Measurements from ENCODE around the gene ISYNA1. TPM values are rescaled to one million over a fixed set of nuclear protein-coding genes. Genes with fewer than 3 reads are reported as not detected.

Gene ISYNA1
- total RNA-seq, 1 experiment from 2014 or later, result 236 TPM

GRCh38 chr19:18457483-18458331 is 19.8 kb upstream of the ISYNA1 start:
- TF ChIP-seq JUN (CRISPR knock-in tag; IDR thresholded peaks at IDR 0.05) (no peak), ZNF263 (CRISPR knock-in tag; IDR thresholded peaks at IDR 0.05; ENCODE audit: low read depth) (no peak), RORB (CRISPR knock-in tag; IDR thresholded peaks at IDR 0.05) (no peak), NFATC4 (CRISPR knock-in tag; IDR thresholded peaks at IDR 0.05) (no peak), ZBTB21 (CRISPR knock-in tag; IDR thresholded peaks at IDR 0.05; ENCODE audit: borderline replicate concordance) (no peak), PRRX2 (CRISPR knock-in tag; IDR thresholded peaks at IDR 0.05) (no peak), IRF1 (CRISPR knock-in tag; IDR thresholded peaks at IDR 0.05) (no peak), STAT6 (CRISPR knock-in tag; conservative IDR thresholded peaks at IDR 0.05; ENCODE audit: low read depth) (no peak), ATF1 (CRISPR knock-in tag; IDR thresholded peaks at IDR 0.05) (no peak), GRHL2 (CRISPR knock-in tag; IDR thresholded peaks at IDR 0.05; ENCODE audit: insufficient replicate concordance, severe bottlenecking) (no peak), CTCF (IDR thresholded peaks at IDR 0.05) (no peak), NR2C2 (CRISPR knock-in tag; IDR thresholded peaks at IDR 0.05) (no peak), ZNF425 (CRISPR knock-in tag; conservative IDR thresholded peaks at IDR 0.05) (no peak)
- TF ChIP-seq, protein P1, sequence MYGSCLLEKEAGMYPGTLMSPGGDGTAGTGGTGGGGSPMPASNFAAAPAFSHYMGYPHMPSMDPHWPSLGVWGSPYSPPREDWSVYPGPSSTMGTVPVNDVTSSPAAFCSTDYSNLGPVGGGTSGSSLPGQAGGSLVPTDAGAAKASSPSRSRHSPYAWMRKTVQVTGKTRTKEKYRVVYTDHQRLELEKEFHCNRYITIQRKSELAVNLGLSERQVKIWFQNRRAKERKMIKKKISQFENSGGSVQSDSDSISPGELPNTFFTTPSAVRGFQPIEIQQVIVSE (CRISPR knock-in tag; IDR thresholded peaks at IDR 0.05; ENCODE audit: borderline replicate concordance), result no peak
- TF ChIP-seq, protein P2, sequence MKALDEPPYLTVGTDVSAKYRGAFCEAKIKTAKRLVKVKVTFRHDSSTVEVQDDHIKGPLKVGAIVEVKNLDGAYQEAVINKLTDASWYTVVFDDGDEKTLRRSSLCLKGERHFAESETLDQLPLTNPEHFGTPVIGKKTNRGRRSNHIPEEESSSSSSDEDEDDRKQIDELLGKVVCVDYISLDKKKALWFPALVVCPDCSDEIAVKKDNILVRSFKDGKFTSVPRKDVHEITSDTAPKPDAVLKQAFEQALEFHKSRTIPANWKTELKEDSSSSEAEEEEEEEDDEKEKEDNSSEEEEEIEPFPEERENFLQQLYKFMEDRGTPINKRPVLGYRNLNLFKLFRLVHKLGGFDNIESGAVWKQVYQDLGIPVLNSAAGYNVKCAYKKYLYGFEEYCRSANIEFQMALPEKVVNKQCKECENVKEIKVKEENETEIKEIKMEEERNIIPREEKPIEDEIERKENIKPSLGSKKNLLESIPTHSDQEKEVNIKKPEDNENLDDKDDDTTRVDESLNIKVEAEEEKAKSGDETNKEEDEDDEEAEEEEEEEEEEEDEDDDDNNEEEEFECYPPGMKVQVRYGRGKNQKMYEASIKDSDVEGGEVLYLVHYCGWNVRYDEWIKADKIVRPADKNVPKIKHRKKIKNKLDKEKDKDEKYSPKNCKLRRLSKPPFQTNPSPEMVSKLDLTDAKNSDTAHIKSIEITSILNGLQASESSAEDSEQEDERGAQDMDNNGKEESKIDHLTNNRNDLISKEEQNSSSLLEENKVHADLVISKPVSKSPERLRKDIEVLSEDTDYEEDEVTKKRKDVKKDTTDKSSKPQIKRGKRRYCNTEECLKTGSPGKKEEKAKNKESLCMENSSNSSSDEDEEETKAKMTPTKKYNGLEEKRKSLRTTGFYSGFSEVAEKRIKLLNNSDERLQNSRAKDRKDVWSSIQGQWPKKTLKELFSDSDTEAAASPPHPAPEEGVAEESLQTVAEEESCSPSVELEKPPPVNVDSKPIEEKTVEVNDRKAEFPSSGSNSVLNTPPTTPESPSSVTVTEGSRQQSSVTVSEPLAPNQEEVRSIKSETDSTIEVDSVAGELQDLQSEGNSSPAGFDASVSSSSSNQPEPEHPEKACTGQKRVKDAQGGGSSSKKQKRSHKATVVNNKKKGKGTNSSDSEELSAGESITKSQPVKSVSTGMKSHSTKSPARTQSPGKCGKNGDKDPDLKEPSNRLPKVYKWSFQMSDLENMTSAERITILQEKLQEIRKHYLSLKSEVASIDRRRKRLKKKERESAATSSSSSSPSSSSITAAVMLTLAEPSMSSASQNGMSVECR (CRISPR knock-in tag; IDR thresholded peaks at IDR 0.05; ENCODE audit: borderline replicate concordance), result no peak
- TF ChIP-seq, protein P3, sequence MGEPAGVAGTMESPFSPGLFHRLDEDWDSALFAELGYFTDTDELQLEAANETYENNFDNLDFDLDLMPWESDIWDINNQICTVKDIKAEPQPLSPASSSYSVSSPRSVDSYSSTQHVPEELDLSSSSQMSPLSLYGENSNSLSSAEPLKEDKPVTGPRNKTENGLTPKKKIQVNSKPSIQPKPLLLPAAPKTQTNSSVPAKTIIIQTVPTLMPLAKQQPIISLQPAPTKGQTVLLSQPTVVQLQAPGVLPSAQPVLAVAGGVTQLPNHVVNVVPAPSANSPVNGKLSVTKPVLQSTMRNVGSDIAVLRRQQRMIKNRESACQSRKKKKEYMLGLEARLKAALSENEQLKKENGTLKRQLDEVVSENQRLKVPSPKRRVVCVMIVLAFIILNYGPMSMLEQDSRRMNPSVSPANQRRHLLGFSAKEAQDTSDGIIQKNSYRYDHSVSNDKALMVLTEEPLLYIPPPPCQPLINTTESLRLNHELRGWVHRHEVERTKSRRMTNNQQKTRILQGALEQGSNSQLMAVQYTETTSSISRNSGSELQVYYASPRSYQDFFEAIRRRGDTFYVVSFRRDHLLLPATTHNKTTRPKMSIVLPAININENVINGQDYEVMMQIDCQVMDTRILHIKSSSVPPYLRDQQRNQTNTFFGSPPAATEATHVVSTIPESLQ (CRISPR knock-in tag; IDR thresholded peaks at IDR 0.05), result no peak
- Mint-ChIP-seq H3K9me3 (no peaks in the 10 kb centered on the region), H3K27me3 (ENCODE audit: low read depth) (no peaks in the 10 kb centered on the region), H3K4me3 (no peak overlapping the region), H3K4me1 (peaks cover under 1% of the 10 kb centered on the region; the same call in 1 of the 2 replicates), H3K36me3 (peaks cover 13% of the 10 kb centered on the region), H3K27ac (no peak overlapping the region)
- ATAC-seq, result no peak
- no peak for DNase-seq (ENCODE audit: low spot score)
- ChIA-PET CTCF (interaction anchor here (0.6 to 1.1 kb wide), 3 partner anchors 12 to 458 kb away, joined by 3 to 4 read pairs (median 3); no protein-coding TSS in a partner anchor), POLR2A (no interaction called here)

Data from WTC11 (cell line).